ENCODE results near the gene SLC6A6. TPM values are rescaled to one million over a fixed set of nuclear protein-coding genes. Genes with fewer than 3 reads are reported as not detected.

The SLC6A6 gene
- total RNA-seq, 1 experiment from 2014 or later = 72.6 TPM

DNA sequence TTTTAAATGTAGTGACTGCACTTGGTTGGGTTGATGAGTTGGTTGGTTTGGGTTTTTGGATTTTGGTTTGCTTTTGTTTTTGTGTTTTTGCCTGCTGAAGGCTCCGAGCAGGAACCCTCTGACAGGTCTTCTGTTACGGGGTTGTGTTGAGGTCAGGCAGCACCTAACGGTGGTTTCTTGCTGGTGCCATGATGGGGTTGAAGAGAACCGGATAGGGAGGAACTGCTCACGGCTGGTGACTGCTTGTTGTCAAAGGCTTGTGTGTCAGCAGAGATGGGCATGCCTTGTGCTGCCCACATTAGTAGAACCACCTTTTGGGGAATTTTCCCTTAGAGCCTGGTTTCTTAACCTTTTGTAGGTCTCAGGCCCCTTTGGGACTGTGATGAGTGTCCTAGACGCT lies 42.0 kb downstream of the SLC6A6 start:
- peaks cover 3% of the 10 kb centered on the region for H4K20me1 ChIP-seq (ENCODE audit: control insufficient read depth, insufficient read depth, insufficient read length)
- H2BK120ac ChIP-seq (ENCODE audit: low read depth, low read length, poor library complexity, severe bottlenecking) = no peak overlapping the region
- no peak overlapping the region for H3K27ac ChIP-seq (ENCODE audit: insufficient read length, low read depth, low read length)
- no peak overlapping the region for H4K91ac ChIP-seq (ENCODE audit: insufficient read length, low read depth, low read length)
- no peak overlapping the region; a peak in 1 of 5 replicates for H3K4me3 Mint-ChIP-seq
- WGBS (ENCODE audit: extremely low coverage, insufficient read length, low lambda C conversion rate) = no CpG with 5 or more reads among the region's 6 CpGs
- H3K14ac ChIP-seq (ENCODE audit: insufficient read depth, low read length) = no peak overlapping the region
- H3T11ph ChIP-seq (ENCODE audit: low read length) = no peak overlapping the region
- H3K79me1 ChIP-seq (ENCODE audit: insufficient read depth, low read depth, low read length, poor library complexity, severe bottlenecking) = peaks cover 4% of the 10 kb centered on the region
- H2AFZ ChIP-seq (ENCODE audit: low read length) = no peak overlapping the region
- H2AK5ac ChIP-seq (ENCODE audit: insufficient read length, low read length) = no peak overlapping the region
- no peaks in the 10 kb centered on the region; the same call in 1 of the 2 replicates for H3K79me2 ChIP-seq (ENCODE audit: insufficient read depth, low read length)
- peaks cover 16 to 19% of the 10 kb centered on the region in 2 experiments for H3K4me1 Mint-ChIP-seq
- no peak overlapping the region for H2BK15ac ChIP-seq (ENCODE audit: low read depth, low read length)
- peaks cover 46 to 57% (median 48%) of the 10 kb centered on the region in 3 experiments for H3K36me3 Mint-ChIP-seq (ENCODE audit: insufficient read depth in 1 of 3, low read depth in 3 of 3)
- DNase-seq = no peak
- H4K8ac ChIP-seq (replicated peaks; ENCODE audit: insufficient read length, low read depth, low read length) = no peak overlapping the region
- H3K9me3 ChIP-seq (ENCODE audit: control insufficient read depth, low read depth, low read length) = no peaks in the 10 kb centered on the region
- no peak overlapping the region for H4K5ac ChIP-seq (ENCODE audit: insufficient read length, low read depth, low read length)
- no peaks in the 10 kb centered on the region for H3K27me3 ChIP-seq (ENCODE audit: insufficient read depth, low read length)
- no peak overlapping the region for H2BK20ac ChIP-seq (ENCODE audit: low read depth, low read length, poor library complexity, severe bottlenecking)
- H3K23ac ChIP-seq (ENCODE audit: insufficient read length, low read depth, low read length) = no peak overlapping the region
- no peak overlapping the region for H3K9ac ChIP-seq (ENCODE audit: extremely low read depth, insufficient read length, low read length)
- H3K23me2 ChIP-seq (ENCODE audit: insufficient read length, low read depth, low read length, poor library complexity, severe bottlenecking) = no peaks in the 10 kb centered on the region
- no peak overlapping the region for H2BK5ac ChIP-seq (ENCODE audit: insufficient read length, low read length)
- TF ChIP-seq, protein P1, sequence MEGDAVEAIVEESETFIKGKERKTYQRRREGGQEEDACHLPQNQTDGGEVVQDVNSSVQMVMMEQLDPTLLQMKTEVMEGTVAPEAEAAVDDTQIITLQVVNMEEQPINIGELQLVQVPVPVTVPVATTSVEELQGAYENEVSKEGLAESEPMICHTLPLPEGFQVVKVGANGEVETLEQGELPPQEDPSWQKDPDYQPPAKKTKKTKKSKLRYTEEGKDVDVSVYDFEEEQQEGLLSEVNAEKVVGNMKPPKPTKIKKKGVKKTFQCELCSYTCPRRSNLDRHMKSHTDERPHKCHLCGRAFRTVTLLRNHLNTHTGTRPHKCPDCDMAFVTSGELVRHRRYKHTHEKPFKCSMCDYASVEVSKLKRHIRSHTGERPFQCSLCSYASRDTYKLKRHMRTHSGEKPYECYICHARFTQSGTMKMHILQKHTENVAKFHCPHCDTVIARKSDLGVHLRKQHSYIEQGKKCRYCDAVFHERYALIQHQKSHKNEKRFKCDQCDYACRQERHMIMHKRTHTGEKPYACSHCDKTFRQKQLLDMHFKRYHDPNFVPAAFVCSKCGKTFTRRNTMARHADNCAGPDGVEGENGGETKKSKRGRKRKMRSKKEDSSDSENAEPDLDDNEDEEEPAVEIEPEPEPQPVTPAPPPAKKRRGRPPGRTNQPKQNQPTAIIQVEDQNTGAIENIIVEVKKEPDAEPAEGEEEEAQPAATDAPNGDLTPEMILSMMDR (conservative IDR thresholded peaks at IDR 0.05) = no peak
- H2BK12ac ChIP-seq (ENCODE audit: insufficient read length, low read depth, low read length) = no peak overlapping the region
- H3K27me3 Mint-ChIP-seq (ENCODE audit: low read depth) = no peaks in the 10 kb centered on the region
- no peak overlapping the region for H3K18ac ChIP-seq (ENCODE audit: insufficient read length, low read depth, low read length)
- H3K56ac ChIP-seq (ENCODE audit: insufficient read length, low read depth, low read length) = no peak overlapping the region
- peak overlapping the region in 1 of 3 experiments; percentile 24; a peak in 3 of 7 replicates for H3K27ac Mint-ChIP-seq
- no peak overlapping the region for H3K4me2 ChIP-seq (ENCODE audit: insufficient read depth, insufficient read length, low read length)
- no peaks in the 10 kb centered on the region; a peak in 2 of 5 replicates for H3K9me3 Mint-ChIP-seq
- H3K4ac ChIP-seq (ENCODE audit: low read depth, low read length) = no peak overlapping the region
- H3K4me1 ChIP-seq (ENCODE audit: insufficient read depth, low read length) = no peaks in the 10 kb centered on the region

Measured in H9 (cell line).